Measurements from ENCODE around the gene KIAA0586.

- no peak for TF ChIP-seq FOXM1 (IDR thresholded peaks at IDR 0.05; ENCODE audit: low read depth)
- TF ChIP-seq CTCF (IDR thresholded peaks at IDR 0.05): no peak
- TF ChIP-seq NFIC (IDR thresholded peaks at IDR 0.05; ENCODE audit: borderline replicate concordance): no peak
- no peak for TF ChIP-seq USF2 (IDR thresholded peaks at IDR 0.05; ENCODE audit: borderline replicate concordance, low read depth, low read length)
- TF ChIP-seq FOXJ3 (CRISPR knock-in tag; IDR thresholded peaks at IDR 0.05): no peak
- TF ChIP-seq POLR2AphosphoS5 (IDR thresholded peaks at IDR 0.05; ENCODE audit: low read depth, low read length): no peak
- TF ChIP-seq RAD21 (IDR thresholded peaks at IDR 0.05; ENCODE audit: low read length): no peak
- TF ChIP-seq TAF1 (IDR thresholded peaks at IDR 0.05; ENCODE audit: borderline replicate concordance, low read depth, low read length): no peak
- TF ChIP-seq FOSL2 (IDR thresholded peaks at IDR 0.05; ENCODE audit: borderline replicate concordance, low read depth): no peak
These were observed 138.3 kb downstream of the KIAA0586 start for GRCh38 chr14:58565832-58566231.
